ENCODE measurements around the gene DOLPP1.

GRCh38 chr9:129098328-129098727 lies 17.4 kb downstream of the DOLPP1 start:
- TF ChIP-seq CTCF (IDR thresholded peaks at IDR 0.05), result no peak
- TF ChIP-seq POLR2A (IDR thresholded peaks at IDR 0.05), result no peak
